H1 (cell line): Measurements from ENCODE around the gene SLC5A11. TPM values are rescaled to one million over a fixed set of nuclear protein-coding genes. Genes with fewer than 3 reads are reported as not detected.

ENCODE experiments used
- CBX8 ChIP-seq: fragments of 300-800, 300-1000 bp; sonication (generic); IDR thresholded peaks from 2 replicates; pipeline ENCODE4 v1.7.1; 2016; ENCODE audit warnings: low read depth, low read length, borderline replicate concordance
- SRF ChIP-seq: IDR thresholded peaks from 2 replicates; pipeline ENCODE4 v1.6.1; 2011; ENCODE audit warnings: mild to moderate bottlenecking, low read depth, low read length, moderate library complexity
- polyA plus RNA-seq, 7 experiments: library from polyadenylated mRNA; depleted of rRNA in 3 of 7; stranded (reverse) in 5 of 7; unstranded in 2 of 7; fragments of >200 nt in 5 of 7; fragments of 200-250 nt in 2 of 7; gene quantifications; 1 replicate in 5 of 7; 2 replicates in 1 of 7; 4 replicates in 1 of 7; pipeline versions ENCODE4 v1.2.1 to v1.2.3, GENCODE V29; 2011 to 2013; ENCODE audit warnings: missing spikeins in 2 of 7, mixed read lengths in 2 of 7
- total RNA-seq: library from RNA; stranded (reverse); fragmentation: NEBNext Ultra II Directional; extraction: Animal tissue kit (Norgen Biotek cat#: 25700); gene quantifications from 2 replicates; pipeline ENCODE4 v1.2.1, GENCODE V29; 2021

The SLC5A11 gene
- total and polyA plus RNA-seq, 2 of the 8 experiments (the other 6 are each of a cell fraction or from before 2014, with no cell fraction given), result 0.26 to 0.59 TPM

DNA sequence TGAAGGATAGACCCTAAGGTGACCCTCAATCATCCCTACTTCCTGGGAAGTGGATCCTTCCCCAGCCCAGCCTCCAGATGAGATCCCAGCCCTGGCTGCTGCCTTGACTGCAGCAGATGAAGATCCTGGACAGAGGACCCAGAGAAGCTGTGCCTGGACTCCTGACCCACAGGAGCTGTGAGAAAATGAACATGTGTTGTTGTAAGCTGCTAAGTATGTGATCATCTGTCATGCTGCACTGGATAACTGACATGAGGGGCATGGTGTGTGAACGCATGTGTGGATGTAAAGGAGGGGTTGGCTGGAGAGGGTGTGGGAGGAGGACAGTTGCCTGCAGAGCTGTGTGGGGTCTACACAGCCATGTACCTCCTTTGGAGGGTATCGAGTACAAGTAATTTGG is 69.3 kb downstream of the SLC5A11 start (continued):
- TF ChIP-seq SRF (no peak), CBX8 (no peak)
